ENCODE results near the gene RPL3. TPM values are rescaled to one million over a fixed set of nuclear protein-coding genes. Genes with fewer than 3 reads are reported as not detected.

RPL3 gene
- total and polyA plus RNA-seq, 4 donors: 1,469 to 4,700 (median 2,307) TPM

DNA sequence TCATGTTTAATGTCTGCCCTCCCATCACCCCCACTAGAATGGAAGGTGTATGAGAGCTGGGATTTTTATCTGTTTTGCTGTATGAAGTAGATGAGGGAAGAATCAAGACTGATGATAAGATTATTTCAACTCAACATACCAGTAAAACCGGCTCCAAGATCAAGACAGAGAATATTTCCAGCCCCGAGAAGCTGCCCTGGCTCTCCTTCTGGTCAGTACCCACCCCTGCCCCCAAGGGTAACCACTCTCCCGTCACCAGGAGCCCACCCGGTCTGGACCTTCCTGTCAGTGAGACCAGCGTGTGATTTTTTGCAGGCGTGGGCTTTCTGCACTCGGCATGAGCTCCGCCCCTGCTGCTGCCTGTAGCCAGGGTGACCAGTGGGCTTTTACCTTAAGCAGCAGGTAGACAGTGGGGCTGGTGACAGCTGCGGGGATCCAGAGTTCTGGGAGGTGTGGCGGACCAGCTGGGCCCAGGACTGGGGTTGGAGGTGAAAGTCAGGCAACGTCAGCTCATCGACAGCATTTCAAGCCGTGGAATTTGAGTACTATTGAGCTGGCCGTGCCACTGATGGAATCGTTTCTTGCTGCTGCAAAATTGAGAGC, 25.6 kb downstream of the RPL3 start:
- no peaks in the 10 kb centered on the region for H3K4me1 ChIP-seq (ENCODE audit: control insufficient read depth in 1 of 2, insufficient read depth in 2 of 2, low read length in 2 of 2)

DNA sequence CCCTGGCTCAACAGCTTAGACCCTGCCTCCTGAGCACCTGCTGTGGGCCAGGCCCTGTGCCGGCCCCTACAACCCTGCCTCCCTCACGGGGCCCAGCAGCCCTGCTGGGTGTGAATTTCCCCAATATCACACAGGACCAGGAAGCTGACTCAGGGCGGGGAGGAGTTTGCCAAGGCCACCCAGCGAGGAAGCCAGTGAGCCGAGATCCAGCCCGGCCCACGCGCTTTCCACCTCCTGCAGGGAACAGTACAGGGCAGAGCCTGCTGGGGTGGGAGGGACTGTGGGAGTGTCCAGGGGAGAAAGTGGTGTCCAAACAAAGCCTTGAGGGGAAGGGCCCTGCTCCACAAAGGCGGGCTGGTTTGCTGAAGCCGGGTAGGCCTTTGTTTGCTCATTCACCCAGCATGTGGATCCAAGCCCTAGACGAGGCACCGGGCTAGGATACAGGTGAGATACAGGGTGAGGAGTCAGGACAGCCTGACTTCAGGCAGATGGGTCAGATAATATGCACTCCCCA, 26.8 kb downstream of the RPL3 start:
- H3K27me3 ChIP-seq (ENCODE audit: control insufficient read depth in 1 of 2, insufficient read depth in 2 of 2, low read length in 1 of 2): no peaks in the 10 kb centered on the region
- 21 to 30% methylated on average over 12 of the region's 12 CpGs for WGBS, 2 donors
- H3K36me3 ChIP-seq (ENCODE audit: control insufficient read depth in 1 of 2, insufficient read depth in 2 of 2, low read length in 1 of 2): no peaks in the 10 kb centered on the region
- H3K4me1 ChIP-seq (ENCODE audit: control insufficient read depth in 1 of 2, insufficient read depth in 2 of 2, low read length in 2 of 2): no peaks in the 10 kb centered on the region
- no peaks in the 10 kb centered on the region for H3K9me3 ChIP-seq (ENCODE audit: control insufficient read depth, low read length)
- intact Hi-C loops (cut with DNase I): loop anchor here in 1 of 2 donors (5.0 kb wide), 1 partner anchor 40 kb away; no protein-coding TSS in a partner anchor
- peak; percentile 87 for ATAC-seq (ENCODE audit: low FRiP score)
- H3K27ac ChIP-seq (ENCODE audit: low read depth in 1 of 2, low read length in 2 of 2): no peak overlapping the region
- DNase-seq: peak; percentile 95 to 98
- no peak overlapping the region for H3K4me3 ChIP-seq (ENCODE audit: low read length in 2 of 2)

More for the DNA sequence above, 25.6 kb downstream of the RPL3 start:
- no peak for DNase-seq
- no peak overlapping the region for H3K4me3 ChIP-seq (ENCODE audit: low read length in 2 of 2)
- intact Hi-C loops (cut with DNase I): loop anchor here in 1 of 2 donors (5.0 kb wide), 1 partner anchor 42 kb away; no protein-coding TSS in a partner anchor
- H3K9me3 ChIP-seq (ENCODE audit: control insufficient read depth, low read length): no peaks in the 10 kb centered on the region
- 89 to 93% methylated on average over 15 of the region's 15 CpGs for WGBS, 2 donors
- ATAC-seq (ENCODE audit: low FRiP score): no peak
- H3K27ac ChIP-seq (ENCODE audit: low read depth in 1 of 2, low read length in 2 of 2): no peak overlapping the region
- H3K27me3 ChIP-seq (ENCODE audit: control insufficient read depth in 1 of 2, insufficient read depth in 2 of 2, low read length in 1 of 2): no peaks in the 10 kb centered on the region
- H3K36me3 ChIP-seq (ENCODE audit: control insufficient read depth in 1 of 2, insufficient read depth in 2 of 2, low read length in 1 of 2): no peaks in the 10 kb centered on the region

DNA sequence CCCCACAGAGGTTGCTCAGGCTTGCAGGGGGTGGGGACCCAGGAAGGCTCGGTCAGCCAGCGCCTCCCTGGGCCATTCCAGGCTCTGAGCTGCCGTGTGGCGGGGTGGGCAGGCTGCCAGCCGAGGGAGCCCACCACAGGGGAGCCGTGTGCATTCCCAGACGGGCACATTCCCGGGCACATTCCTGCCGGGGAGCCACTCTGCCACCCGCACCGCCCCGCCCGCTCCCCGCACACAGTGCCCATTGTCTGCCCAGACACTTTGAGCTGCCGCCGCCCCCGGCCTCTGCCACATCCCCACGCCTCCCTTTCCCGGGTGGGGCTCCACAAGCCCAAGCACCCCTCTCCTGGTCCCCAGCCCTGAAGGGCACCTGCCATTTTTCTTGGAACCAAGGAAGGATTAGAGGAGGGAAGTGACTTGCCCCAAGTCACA, 27.4 kb downstream of the RPL3 start:
- Histone ChIP-seq H3K9me3 (ENCODE audit: control insufficient read depth, low read length) (no peaks in the 10 kb centered on the region), H3K27me3 (ENCODE audit: control insufficient read depth in 1 of 2, insufficient read depth in 2 of 2, low read length in 1 of 2) (no peaks in the 10 kb centered on the region), H3K4me3 (ENCODE audit: low read length in 2 of 2) (no peak overlapping the region), H3K27ac (ENCODE audit: low read depth in 1 of 2, low read length in 2 of 2) (no peak overlapping the region), H3K36me3 (ENCODE audit: control insufficient read depth in 1 of 2, insufficient read depth in 2 of 2, low read length in 1 of 2) (no peaks in the 10 kb centered on the region), H3K4me1 (ENCODE audit: control insufficient read depth in 1 of 2, insufficient read depth in 2 of 2, low read length in 2 of 2) (no peaks in the 10 kb centered on the region)
- DNase-seq: peak in 1 of 2 donors; percentile 62
- peak; percentile 15 for ATAC-seq (ENCODE audit: low FRiP score)
- intact Hi-C loops (cut with DNase I): loop anchor here in 1 of 2 donors (5.0 kb wide), 1 partner anchor 40 kb away; no protein-coding TSS in a partner anchor
- WGBS, 2 donors: 55 to 69% methylated on average over 18 to 19 of the region's 19 CpGs

DNA sequence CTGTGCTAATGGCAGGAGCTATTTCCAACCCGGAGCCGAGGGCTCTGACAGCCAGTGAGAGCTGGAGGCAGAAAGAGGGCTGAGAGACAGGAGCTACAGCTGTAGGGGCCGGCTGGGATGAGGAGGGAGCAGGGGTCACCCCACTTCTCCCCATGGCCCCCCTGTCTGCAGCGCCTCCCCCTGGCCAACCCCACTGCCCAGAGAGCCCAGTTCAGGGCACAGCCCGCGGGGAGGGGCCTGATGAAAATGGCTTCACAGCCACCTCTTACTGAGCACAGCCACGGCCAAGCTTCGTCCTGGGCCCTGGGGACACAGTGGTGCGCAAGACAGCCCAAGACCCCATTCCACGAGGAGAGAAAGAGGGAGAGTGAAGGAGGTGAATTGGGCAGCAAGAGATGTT, 27.9 kb downstream of the RPL3 start:
- Histone ChIP-seq H3K9me3 (ENCODE audit: control insufficient read depth, low read length) (no peaks in the 10 kb centered on the region), H3K27ac (ENCODE audit: low read depth in 1 of 2, low read length in 2 of 2) (no peak overlapping the region), H3K4me3 (ENCODE audit: low read length in 2 of 2) (no peak overlapping the region), H3K4me1 (ENCODE audit: control insufficient read depth in 1 of 2, insufficient read depth in 2 of 2, low read length in 2 of 2) (no peaks in the 10 kb centered on the region), H3K27me3 (ENCODE audit: control insufficient read depth in 1 of 2, insufficient read depth in 2 of 2, low read length in 1 of 2) (no peaks in the 10 kb centered on the region), H3K36me3 (ENCODE audit: control insufficient read depth in 1 of 2, insufficient read depth in 2 of 2, low read length in 1 of 2) (no peaks in the 10 kb centered on the region)
- intact Hi-C loops (cut with DNase I): loop anchor here in 1 of 2 donors (5.0 kb wide), 1 partner anchor 39 kb away; no protein-coding TSS in a partner anchor
- ATAC-seq (ENCODE audit: low FRiP score) (no peak), DNase-seq (peak in 1 of 2 donors; percentile 48)
- 93 to 95% methylated on average over 10 of the region's 10 CpGs for WGBS, 2 donors

GRCh38 chr22:39290724-39291161, 28.7 kb downstream of the RPL3 start:
- Histone ChIP-seq H3K4me3 (ENCODE audit: low read length in 2 of 2) (no peak overlapping the region), H3K27me3 (ENCODE audit: control insufficient read depth in 1 of 2, insufficient read depth in 2 of 2, low read length in 1 of 2) (no peaks in the 10 kb centered on the region), H3K36me3 (ENCODE audit: control insufficient read depth in 1 of 2, insufficient read depth in 2 of 2, low read length in 1 of 2) (no peaks in the 10 kb centered on the region), H3K4me1 (ENCODE audit: control insufficient read depth in 1 of 2, insufficient read depth in 2 of 2, low read length in 2 of 2) (no peaks in the 10 kb centered on the region), H3K27ac (ENCODE audit: low read depth in 1 of 2, low read length in 2 of 2) (no peak overlapping the region), H3K9me3 (ENCODE audit: control insufficient read depth, low read length) (no peaks in the 10 kb centered on the region)
- WGBS, 2 donors: 41 to 45% methylated on average over 16 to 17 of the region's 17 CpGs
- peak in 1 of 2 donors; percentile 75 for DNase-seq
- intact Hi-C loops (cut with DNase I): loop anchor here in 1 of 2 donors (5.0 kb wide), 1 partner anchor 38 kb away; no protein-coding TSS in a partner anchor
- peak; percentile 45 for ATAC-seq (ENCODE audit: low FRiP score)

DNA sequence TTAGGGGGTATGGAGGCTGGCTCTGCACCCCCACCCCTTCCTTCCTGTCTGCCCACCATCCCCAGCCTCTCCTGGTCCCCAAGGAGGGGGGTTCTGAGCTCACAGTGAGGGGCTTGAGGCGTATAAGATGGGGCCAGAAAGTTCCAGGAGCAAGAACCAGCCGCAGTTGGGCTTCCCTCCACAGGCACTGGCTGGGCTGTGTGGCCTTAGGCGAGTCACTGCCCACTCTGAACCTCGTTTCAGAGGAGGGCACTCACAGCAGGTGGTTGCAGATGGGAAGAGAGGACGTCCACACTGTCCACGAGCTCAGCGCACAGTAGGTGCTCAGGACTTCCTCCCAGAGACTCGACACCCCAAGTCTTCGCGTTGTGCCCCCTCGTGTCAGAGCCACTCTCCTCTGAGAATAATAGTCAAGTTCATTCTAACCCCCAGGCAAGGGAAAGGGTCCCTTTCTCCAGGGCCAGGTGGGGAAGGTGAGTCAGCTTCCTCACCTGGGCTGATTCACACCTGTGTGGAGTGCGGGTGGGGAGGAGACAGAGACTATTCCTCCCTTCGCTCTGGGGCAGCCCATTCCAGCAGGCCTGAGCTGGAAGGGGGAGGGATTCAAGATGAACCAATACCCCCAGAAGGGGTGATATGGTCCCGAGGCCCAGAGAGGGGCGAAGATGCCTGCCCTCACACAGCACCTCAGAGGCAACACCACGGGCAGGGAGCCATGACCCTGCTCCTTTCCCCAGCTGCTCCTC, 29.3 kb downstream of the RPL3 start:
- Histone ChIP-seq H3K9me3 (ENCODE audit: control insufficient read depth, low read length) (no peaks in the 10 kb centered on the region), H3K4me1 (ENCODE audit: control insufficient read depth in 1 of 2, insufficient read depth in 2 of 2, low read length in 2 of 2) (no peaks in the 10 kb centered on the region), H3K36me3 (ENCODE audit: control insufficient read depth in 1 of 2, insufficient read depth in 2 of 2, low read length in 1 of 2) (no peaks in the 10 kb centered on the region), H3K4me3 (ENCODE audit: low read length in 2 of 2) (no peak overlapping the region), H3K27ac (ENCODE audit: low read depth in 1 of 2, low read length in 2 of 2) (no peak overlapping the region), H3K27me3 (ENCODE audit: control insufficient read depth in 1 of 2, insufficient read depth in 2 of 2, low read length in 1 of 2) (no peaks in the 10 kb centered on the region)
- WGBS, 2 donors: 92 to 94% methylated on average over 16 of the region's 16 CpGs
- intact Hi-C loops (cut with DNase I): loop anchor here in 1 of 2 donors (5.0 kb wide), 1 partner anchor 38 kb away; no protein-coding TSS in a partner anchor
- ATAC-seq (ENCODE audit: low FRiP score): no peak
- no peak for DNase-seq

DNA sequence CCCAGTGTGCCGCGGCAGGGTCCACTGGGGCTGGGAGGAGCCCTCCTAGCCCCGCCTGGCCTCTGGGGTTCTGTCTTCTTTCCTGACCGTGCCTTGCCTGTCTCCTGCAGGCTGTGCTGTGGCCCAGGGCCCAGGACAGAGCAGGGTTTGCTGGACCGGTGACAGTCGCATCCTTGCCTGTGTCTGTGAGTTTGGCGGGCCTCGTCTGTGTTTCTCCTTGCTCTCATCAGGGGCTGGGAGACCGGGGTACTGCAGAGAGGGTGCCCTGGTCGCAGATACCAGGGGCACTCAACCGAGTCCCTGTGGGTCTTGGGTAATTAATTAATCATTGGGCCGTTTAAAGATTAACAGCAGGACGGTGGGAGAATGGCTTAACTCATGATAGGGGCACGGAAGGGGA, 29.9 kb downstream of the RPL3 start:
- no peaks in the 10 kb centered on the region for H3K4me1 ChIP-seq (ENCODE audit: control insufficient read depth in 1 of 2, insufficient read depth in 2 of 2, low read length in 2 of 2)
- 80% methylated on average over 14 of the region's 14 CpGs for whole genome bisulfite sequencing, 2 donors
- H3K27me3 ChIP-seq (ENCODE audit: control insufficient read depth in 1 of 2, insufficient read depth in 2 of 2, low read length in 1 of 2): no peaks in the 10 kb centered on the region
- no peak overlapping the region for H3K27ac ChIP-seq (ENCODE audit: low read depth in 1 of 2, low read length in 2 of 2)
- no peak overlapping the region for H3K4me3 ChIP-seq (ENCODE audit: low read length in 2 of 2)
- intact Hi-C loops (cut with DNase I): no loop called here
- H3K36me3 ChIP-seq (ENCODE audit: control insufficient read depth in 1 of 2, insufficient read depth in 2 of 2, low read length in 1 of 2): no peaks in the 10 kb centered on the region
- H3K9me3 ChIP-seq (ENCODE audit: control insufficient read depth, low read length): peaks cover 4% of the 10 kb centered on the region
- no peak for ATAC-seq (ENCODE audit: low FRiP score)
- no peak for DNase-seq

DNA sequence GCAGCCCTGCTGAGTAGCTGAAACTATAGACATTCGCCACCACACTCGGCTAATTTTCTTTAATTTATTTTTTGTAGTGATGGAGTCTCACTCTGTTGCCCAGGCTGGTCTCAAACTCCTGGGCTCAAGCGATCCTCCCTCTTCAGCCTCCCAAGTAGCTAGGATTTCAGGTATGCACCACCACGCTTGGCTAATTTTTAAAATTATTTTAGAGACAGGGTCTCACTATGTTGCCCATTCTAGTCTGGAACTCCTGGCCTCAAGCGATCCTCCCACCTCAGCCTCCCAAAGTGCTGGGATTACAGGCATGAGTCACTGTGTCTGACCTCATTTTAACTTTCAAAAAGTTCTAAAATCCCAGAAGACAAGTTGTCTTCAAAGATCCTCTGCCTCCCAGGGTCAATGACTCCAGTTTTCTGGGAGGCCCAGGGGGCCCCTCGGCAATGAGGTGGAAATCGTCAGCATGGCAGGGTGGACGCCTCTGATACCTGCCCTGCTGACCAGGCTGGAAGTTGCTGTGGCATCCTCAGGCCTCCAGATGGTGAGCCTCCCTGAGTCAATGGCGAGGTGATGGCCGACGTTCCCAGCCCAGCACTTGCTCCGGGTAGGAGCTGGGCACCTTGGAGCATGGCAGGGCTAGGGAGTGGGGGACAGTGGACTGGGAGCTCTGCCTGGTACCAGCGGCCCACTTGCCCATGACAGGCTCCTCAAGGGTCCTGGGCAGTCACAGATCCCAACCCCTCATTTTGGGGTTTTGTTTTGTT, 31.1 kb downstream of the RPL3 start:
- no peaks in the 10 kb centered on the region for H3K27me3 ChIP-seq (ENCODE audit: control insufficient read depth in 1 of 2, insufficient read depth in 2 of 2, low read length in 1 of 2)
- no peaks in the 10 kb centered on the region for H3K36me3 ChIP-seq (ENCODE audit: control insufficient read depth in 1 of 2, insufficient read depth in 2 of 2, low read length in 1 of 2)
- whole genome bisulfite sequencing, 2 donors: 93 to 96% methylated on average over 13 of the region's 13 CpGs
- ATAC-seq (ENCODE audit: low FRiP score): no peak
- intact Hi-C loops (cut with DNase I): no loop called here
- H3K4me1 ChIP-seq (ENCODE audit: control insufficient read depth in 1 of 2, insufficient read depth in 2 of 2, low read length in 2 of 2): no peaks in the 10 kb centered on the region
- H3K27ac ChIP-seq (ENCODE audit: low read depth in 1 of 2, low read length in 2 of 2): no peak overlapping the region
- H3K9me3 ChIP-seq (ENCODE audit: control insufficient read depth, low read length): peaks cover 4% of the 10 kb centered on the region
- no peak overlapping the region for H3K4me3 ChIP-seq (ENCODE audit: low read length in 2 of 2)
- DNase-seq: no peak

Data from aorta (tissue), 5 donors.